H9 (cell line): ENCODE data around the gene PUM1. TPM values are rescaled to one million over a fixed set of nuclear protein-coding genes. Genes with fewer than 3 reads are reported as not detected.

Experiments used
- DNase-seq: peaks from one replicate; pipeline ENCODE4 v3.0.0-alpha.2; 2017
- H2AFZ ChIP-seq: one replicate; pipeline ENCODE4 v1.6.1; 2013; ENCODE audit warnings: mild to moderate bottlenecking, low read length, control low read depth, moderate library complexity
- H2AK5ac ChIP-seq: 2 replicates; pipeline ENCODE4 v1.6.1; 2013; ENCODE audit warnings: low read length, control low read depth, mixed read lengths; ENCODE audit not compliant: insufficient read length
- H2BK120ac ChIP-seq: one replicate; pipeline ENCODE4 v1.6.1; 2013; ENCODE audit warnings: low read depth, mild to moderate bottlenecking, low read length, control low read depth, inconsistent platforms; ENCODE audit not compliant: poor library complexity, severe bottlenecking
- H2BK12ac ChIP-seq: 2 replicates; pipeline ENCODE4 v1.6.1; 2013; ENCODE audit warnings: low read length, control low read depth, mixed read lengths, low read depth; ENCODE audit not compliant: insufficient read length
- H2BK15ac ChIP-seq: 2 replicates; pipeline ENCODE4 v1.6.1; 2013; ENCODE audit warnings: low read depth, low read length, control low read depth
- H2BK20ac ChIP-seq: one replicate; pipeline ENCODE4 v1.6.1; 2013; ENCODE audit warnings: low read depth, mild to moderate bottlenecking, low read length, control low read depth, inconsistent platforms; ENCODE audit not compliant: poor library complexity, severe bottlenecking
- H2BK5ac ChIP-seq: 2 replicates; pipeline ENCODE4 v1.6.1; 2013; ENCODE audit warnings: low read length, control low read depth, mixed read lengths; ENCODE audit not compliant: insufficient read length
- H3K14ac ChIP-seq: 2 replicates; pipeline ENCODE4 v1.6.1; 2013; ENCODE audit warnings: low read length, control low read depth; ENCODE audit not compliant: insufficient read depth
- H3K18ac ChIP-seq: 2 replicates; pipeline ENCODE4 v1.6.1; 2013; ENCODE audit warnings: low read depth, mild to moderate bottlenecking, mixed read lengths, low read length, control low read depth; ENCODE audit not compliant: insufficient read length
- H3K23ac ChIP-seq: 2 replicates; pipeline ENCODE4 v1.6.1; 2013; ENCODE audit warnings: low read length, control low read depth, mixed read lengths, low read depth; ENCODE audit not compliant: insufficient read length
- H3K23me2 ChIP-seq: 2 replicates; pipeline ENCODE4 v1.6.1; 2013; ENCODE audit warnings: low read depth, mild to moderate bottlenecking, mixed read lengths, low read length, control low read depth; ENCODE audit not compliant: insufficient read length, poor library complexity, severe bottlenecking
- H3K27ac ChIP-seq: 2 replicates; pipeline ENCODE4 v1.5.1; 2013; ENCODE audit warnings: low read length, control low read depth, mixed read lengths, low read depth; ENCODE audit not compliant: insufficient read length
- H3K27me3 ChIP-seq: 2 replicates; pipeline ENCODE4 v1.6.1; 2013; ENCODE audit warnings: low read length, control low read depth, inconsistent platforms; ENCODE audit not compliant: insufficient read depth
- H3K4ac ChIP-seq: 2 replicates; pipeline ENCODE4 v1.6.1; 2013; ENCODE audit warnings: low read depth, mild to moderate bottlenecking, control low read depth, inconsistent platforms, low read length, moderate library complexity
- H3K4me1 ChIP-seq: 2 replicates; pipeline ENCODE4 v1.6.1; 2013; ENCODE audit warnings: low read length, control low read depth, inconsistent platforms; ENCODE audit not compliant: insufficient read depth
- H3K4me2 ChIP-seq: 2 replicates; pipeline ENCODE4 v1.6.1; 2013; ENCODE audit warnings: low read length, control low read depth, mixed read lengths; ENCODE audit not compliant: insufficient read length, insufficient read depth
- H3K56ac ChIP-seq: 2 replicates; pipeline ENCODE4 v1.6.1; 2013; ENCODE audit warnings: low read depth, mild to moderate bottlenecking, mixed read lengths, low read length, control low read depth; ENCODE audit not compliant: insufficient read length
- H3K79me1 ChIP-seq: 2 replicates; pipeline ENCODE4 v1.6.1; 2013; ENCODE audit warnings: low read depth, mild to moderate bottlenecking, moderate library complexity, low read length, control low read depth, inconsistent platforms; ENCODE audit not compliant: insufficient read depth, poor library complexity, severe bottlenecking
- H3K79me2 ChIP-seq: 2 replicates; pipeline ENCODE4 v1.6.1; 2013; ENCODE audit warnings: low read length, control low read depth, inconsistent platforms; ENCODE audit not compliant: insufficient read depth
- H3K9ac ChIP-seq: 2 replicates; pipeline ENCODE4 v1.6.1; 2013; ENCODE audit warnings: low read length, control low read depth, mixed read lengths; ENCODE audit not compliant: insufficient read length; ENCODE audit errors: extremely low read depth
- H3K9me3 ChIP-seq: one replicate; pipeline ENCODE4 v1.6.1; 2013; ENCODE audit warnings: low read depth, low read length, inconsistent platforms; ENCODE audit not compliant: control insufficient read depth
- H3T11ph ChIP-seq: one replicate; pipeline ENCODE4 v1.6.1; 2013; ENCODE audit warnings: mild to moderate bottlenecking, low read length, control low read depth, inconsistent platforms
- H4K20me1 ChIP-seq: one replicate; pipeline ENCODE4 v1.6.1; 2013; ENCODE audit not compliant: control insufficient read depth, insufficient read length, insufficient read depth
- H4K5ac ChIP-seq: 2 replicates; pipeline ENCODE4 v1.6.1; 2013; ENCODE audit warnings: low read depth, mild to moderate bottlenecking, mixed read lengths, low read length, control low read depth; ENCODE audit not compliant: insufficient read length
- H4K8ac ChIP-seq: replicated peaks from 2 replicates; pipeline ENCODE4 v1.6.1; 2013; ENCODE audit warnings: low read length, control low read depth, mixed read lengths, low read depth; ENCODE audit not compliant: insufficient read length
- H4K91ac ChIP-seq: 2 replicates; pipeline ENCODE4 v1.6.1; 2013; ENCODE audit warnings: low read depth, mild to moderate bottlenecking, moderate library complexity, mixed read lengths, low read length, control low read depth; ENCODE audit not compliant: insufficient read length
- H3K27ac Mint-ChIP-seq, 3 experiments: 2 replicates in 2 of 3; 3 replicates in 1 of 3; pipeline ENCODE4 v1.8.0; 2020 to 2021; ENCODE audit warnings: mixed read lengths in 3 of 3, mild to moderate bottlenecking in 1 of 3, moderate library complexity in 1 of 3
- H3K27me3 Mint-ChIP-seq: 2 replicates; pipeline ENCODE4 v1.8.0; 2021; ENCODE audit warnings: low read depth, mild to moderate bottlenecking, moderate library complexity, mixed read lengths
- H3K36me3 Mint-ChIP-seq, 3 experiments: 2 replicates in 2 of 3; 3 replicates in 1 of 3; pipeline ENCODE4 v1.8.0; 2020 to 2021; ENCODE audit warnings: low read depth in 3 of 3, mixed read lengths in 3 of 3; ENCODE audit not compliant: insufficient read depth in 1 of 3
- H3K4me1 Mint-ChIP-seq, 2 experiments: 2 replicates each; pipeline ENCODE4 v1.8.0; 2020; ENCODE audit warnings: mixed read lengths in 2 of 2
- H3K4me3 Mint-ChIP-seq, 2 experiments: 2 replicates in 1 of 2; 3 replicates in 1 of 2; pipeline ENCODE4 v1.8.0; 2020 to 2021; ENCODE audit warnings: mild to moderate bottlenecking in 2 of 2, mixed read lengths in 2 of 2, moderate library complexity in 1 of 2
- H3K9me3 Mint-ChIP-seq, 2 experiments: 2 replicates in 1 of 2; 3 replicates in 1 of 2; pipeline ENCODE4 v1.8.0; 2020; ENCODE audit warnings: mild to moderate bottlenecking in 2 of 2, mixed read lengths in 2 of 2, moderate library complexity in 1 of 2
- WGBS: extraction: QIAGEN DNeasy Blood & Tissue Kit; methylation state at CpG from one replicate; pipeline ENCODE4 v1.1.7; 2013; ENCODE audit warnings: missing lambda C conversion rate, low lambda C conversion rate, mixed read lengths; ENCODE audit not compliant: insufficient read length; ENCODE audit errors: extremely low coverage; 5-methylcytosine and 5-hydroxymethylcytosine counted together
- total RNA-seq: library from RNA; stranded (reverse); gene quantifications from 2 replicates; pipeline ENCODE4 v1.2.1, GENCODE V29; 2021
- TF ChIP-seq, protein P1 (sequence below): fragments of 200-600 bp; sonication (generic); conservative IDR thresholded peaks from 3 replicates; pipeline ENCODE4 v1.8.0; 2021; ENCODE audit warnings: antibody characterized with exemption, mild to moderate bottlenecking

The PUM1 gene
- total RNA-seq, 1 experiment from 2014 or later, result 164 TPM

DNA sequence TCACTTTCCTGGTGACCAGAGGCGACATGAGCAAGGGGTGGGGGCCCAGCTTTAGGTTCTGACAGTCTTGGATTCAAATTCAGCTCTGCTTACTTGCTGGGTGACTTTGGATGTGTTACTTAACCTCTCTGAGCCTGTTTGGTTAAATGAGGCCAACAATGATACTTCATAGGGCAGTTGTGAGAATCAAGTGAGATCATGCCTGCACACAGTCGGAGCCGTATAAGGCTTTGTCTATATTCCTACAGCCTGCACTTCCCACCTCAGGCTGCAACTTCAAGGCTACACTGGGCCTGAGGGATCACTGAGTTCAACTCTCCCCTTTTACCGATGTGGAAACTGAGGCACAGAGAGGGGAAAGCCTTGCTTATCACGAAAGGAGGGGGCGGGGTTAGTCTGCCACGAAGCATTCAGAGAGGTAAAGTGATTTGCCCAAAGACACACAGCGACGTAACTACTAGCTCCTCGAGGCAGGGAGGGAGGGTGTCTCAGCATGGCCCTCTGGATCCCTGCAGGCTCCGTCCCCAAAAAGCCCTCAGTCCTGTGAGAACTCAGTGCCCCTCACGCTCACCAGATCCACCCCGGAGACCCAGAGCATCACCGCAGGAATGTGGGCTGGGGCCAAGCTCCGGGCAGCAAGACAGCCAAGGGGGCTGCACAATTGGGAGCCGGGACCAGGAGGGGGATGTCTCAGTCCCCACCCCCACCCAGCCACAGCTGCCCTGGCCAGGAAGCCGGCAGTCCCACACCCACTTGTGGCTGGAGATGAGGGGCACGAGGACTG lies 181.9 kb downstream of the PUM1 start:
- Mint-ChIP-seq H3K27me3 (no peaks in the 10 kb centered on the region), H3K4me3 (no peak overlapping the region), H3K4me1 (peaks cover 48 to 54% of the 10 kb centered on the region in 2 experiments), H3K36me3 (no peaks in the 10 kb centered on the region), H3K9me3 (no peaks in the 10 kb centered on the region), H3K27ac (no peak overlapping the region)
- Histone ChIP-seq H3K9ac (no peak overlapping the region), H4K20me1 (no peaks in the 10 kb centered on the region), H3K79me1 (no peaks in the 10 kb centered on the region), H2AK5ac (no peak overlapping the region), H2AFZ (no peak overlapping the region), H3K27me3 (no peaks in the 10 kb centered on the region), H3K4me1 (peaks cover 7% of the 10 kb centered on the region; the same call in 1 of the 2 replicates), H3K27ac (no peak overlapping the region), H2BK15ac (no peak overlapping the region), H2BK12ac (no peak overlapping the region), H3K79me2 (no peaks in the 10 kb centered on the region), H3K23me2 (no peaks in the 10 kb centered on the region), H3K18ac (no peak overlapping the region), H4K91ac (no peak overlapping the region), H2BK20ac (no peak overlapping the region), H3K56ac (no peak overlapping the region), H4K5ac (no peak overlapping the region), H4K8ac (no peak overlapping the region), H3K4me2 (no peak overlapping the region), H3T11ph (no peak overlapping the region), H3K9me3 (no peaks in the 10 kb centered on the region), H3K4ac (no peak overlapping the region), H3K23ac (no peak overlapping the region), H2BK120ac (no peak overlapping the region), H2BK5ac (no peak overlapping the region), H3K14ac (no peak overlapping the region)
- no CpG with 5 or more reads among the region's 18 CpGs for WGBS
- no peak for DNase-seq
- TF ChIP-seq, protein P1, sequence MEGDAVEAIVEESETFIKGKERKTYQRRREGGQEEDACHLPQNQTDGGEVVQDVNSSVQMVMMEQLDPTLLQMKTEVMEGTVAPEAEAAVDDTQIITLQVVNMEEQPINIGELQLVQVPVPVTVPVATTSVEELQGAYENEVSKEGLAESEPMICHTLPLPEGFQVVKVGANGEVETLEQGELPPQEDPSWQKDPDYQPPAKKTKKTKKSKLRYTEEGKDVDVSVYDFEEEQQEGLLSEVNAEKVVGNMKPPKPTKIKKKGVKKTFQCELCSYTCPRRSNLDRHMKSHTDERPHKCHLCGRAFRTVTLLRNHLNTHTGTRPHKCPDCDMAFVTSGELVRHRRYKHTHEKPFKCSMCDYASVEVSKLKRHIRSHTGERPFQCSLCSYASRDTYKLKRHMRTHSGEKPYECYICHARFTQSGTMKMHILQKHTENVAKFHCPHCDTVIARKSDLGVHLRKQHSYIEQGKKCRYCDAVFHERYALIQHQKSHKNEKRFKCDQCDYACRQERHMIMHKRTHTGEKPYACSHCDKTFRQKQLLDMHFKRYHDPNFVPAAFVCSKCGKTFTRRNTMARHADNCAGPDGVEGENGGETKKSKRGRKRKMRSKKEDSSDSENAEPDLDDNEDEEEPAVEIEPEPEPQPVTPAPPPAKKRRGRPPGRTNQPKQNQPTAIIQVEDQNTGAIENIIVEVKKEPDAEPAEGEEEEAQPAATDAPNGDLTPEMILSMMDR, result no peak
